Lower leg skin (tissue), 4 donors: Measurements from ENCODE around the gene GKAP1. TPM values are rescaled to one million over a fixed set of nuclear protein-coding genes. Genes with fewer than 3 reads are reported as not detected.

Source experiments
- DNase-seq, 2 donors: peaks; one replicate each; pipeline ENCODE4 v3.0.0-alpha.2; 2019; ENCODE audit warnings: low spot score in 2 of 2
- H3K4me3 ChIP-seq: fragments of 200-600 bp; sonication (generic); 2 replicates; pipeline ENCODE4 v1.5.1; 2017; ENCODE audit warnings: mild to moderate bottlenecking, low read depth; ENCODE audit not compliant: poor library complexity, severe bottlenecking
- CTCF ChIP-seq, 3 donors: fragments of 450-650 bp; IDR thresholded peaks; one replicate each; pipeline ENCODE4 v1.5.1; 2016; ENCODE audit warnings: antibody characterized with exemption in 3 of 3, mild to moderate bottlenecking in 3 of 3, moderate library complexity in 2 of 3
- POLR2A ChIP-seq, 2 donors: fragments of 450-650 bp; IDR thresholded peaks; one replicate each; pipeline ENCODE4 v1.6.1; 2016 to 2017; ENCODE audit warnings: antibody characterized with exemption in 2 of 2, mild to moderate bottlenecking in 1 of 2, moderate library complexity in 1 of 2
- WGBS, 2 donors: methylation state at CpG; one replicate each; pipeline ENCODE4 v1.1.5; 2018; 5-methylcytosine and 5-hydroxymethylcytosine counted together
- intact Hi-C: fragments of 100-400 bp; cut with DNase I; formaldehyde crosslinking; loops from one replicate; pipeline ENCODE4 v1.15.0; 2023; ENCODE audit warnings: low total_unique reads
- total RNA-seq, 4 donors: library from RNA; depleted of rRNA; stranded (reverse); fragments of >200 nt; gene quantifications; one replicate each; pipeline ENCODE4 v1.1.0, GENCODE V29; 2016

The GKAP1 gene
- total RNA-seq, 4 donors from 2014 or later, result 1.3 to 4.5 (median 2.6) TPM

DNA sequence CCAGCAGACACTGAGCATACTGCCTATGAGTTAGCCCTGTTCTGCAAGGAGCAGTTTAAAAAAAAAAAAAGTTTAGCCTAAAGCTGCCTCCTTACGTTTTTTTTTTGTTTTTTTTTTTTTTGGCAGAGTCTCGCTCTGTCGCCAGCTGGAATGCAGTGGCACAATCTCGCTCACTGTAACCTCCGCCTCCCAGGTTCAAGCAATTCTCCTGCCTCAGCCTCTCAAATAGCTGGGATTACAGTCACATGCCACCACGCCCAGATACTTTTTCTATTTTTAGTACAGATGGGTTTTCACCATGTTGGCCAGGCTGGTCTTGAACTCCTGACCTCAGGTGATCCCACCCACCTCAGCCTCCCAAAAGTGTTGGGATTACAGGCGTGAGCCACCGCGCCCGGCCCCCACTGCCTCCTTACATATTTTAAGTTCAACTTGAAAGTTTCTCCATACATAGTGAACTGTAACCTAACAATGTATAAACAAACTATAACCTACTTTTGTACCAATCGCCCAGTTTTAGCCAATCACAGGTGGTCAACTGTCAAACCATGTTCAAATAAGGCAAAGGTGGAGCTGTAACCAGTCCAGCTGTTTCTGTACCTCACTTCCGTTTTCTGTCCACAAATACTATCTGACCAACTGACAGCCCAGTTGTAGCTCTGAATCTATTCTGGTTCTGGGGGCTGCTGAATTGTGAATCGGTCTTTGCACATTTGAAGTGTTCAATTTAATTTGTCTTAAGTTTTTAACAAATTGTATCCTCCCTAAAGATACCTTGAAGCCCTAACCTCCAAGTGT, 17.1 kb downstream of the GKAP1 start:
- 75 to 78% methylated on average over 13 of the region's 13 CpGs for WGBS, 2 donors
- TF ChIP-seq POLR2A (IDR thresholded peaks at IDR 0.05), result no peak
- no peak for TF ChIP-seq CTCF (IDR thresholded peaks at IDR 0.05)
- intact Hi-C loops, result no loop called here
- H3K4me3 ChIP-seq, result no peak overlapping the region
- DNase-seq, result no peak

DNA sequence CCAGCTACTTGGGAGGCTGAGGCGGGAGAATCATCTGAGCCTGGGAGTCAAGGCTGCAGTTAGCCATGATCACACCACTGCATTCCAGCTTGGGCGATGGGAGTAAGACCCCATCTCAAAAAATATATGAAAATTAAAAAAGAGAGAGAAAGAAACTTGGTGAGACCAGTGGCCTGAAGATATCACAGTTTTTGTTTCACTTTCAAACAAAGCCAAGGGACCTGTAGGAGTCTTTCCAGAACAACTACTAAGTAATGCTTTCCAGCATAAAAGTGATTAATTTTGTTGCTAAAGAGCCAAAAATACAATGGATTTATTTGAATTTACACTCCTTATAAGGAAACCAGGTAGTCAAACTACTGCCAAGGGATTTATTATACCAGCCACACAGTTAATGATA, 23.5 kb downstream of the GKAP1 start:
- intact Hi-C loops, result no loop called here
- no peak for TF ChIP-seq CTCF (IDR thresholded peaks at IDR 0.05)
- no peak for TF ChIP-seq POLR2A (IDR thresholded peaks at IDR 0.05)
- WGBS, 2 donors, result 98 to 100% methylated on average over 2 of the region's 2 CpGs
- no peak for DNase-seq
- H3K4me3 ChIP-seq, result no peak overlapping the region

DNA sequence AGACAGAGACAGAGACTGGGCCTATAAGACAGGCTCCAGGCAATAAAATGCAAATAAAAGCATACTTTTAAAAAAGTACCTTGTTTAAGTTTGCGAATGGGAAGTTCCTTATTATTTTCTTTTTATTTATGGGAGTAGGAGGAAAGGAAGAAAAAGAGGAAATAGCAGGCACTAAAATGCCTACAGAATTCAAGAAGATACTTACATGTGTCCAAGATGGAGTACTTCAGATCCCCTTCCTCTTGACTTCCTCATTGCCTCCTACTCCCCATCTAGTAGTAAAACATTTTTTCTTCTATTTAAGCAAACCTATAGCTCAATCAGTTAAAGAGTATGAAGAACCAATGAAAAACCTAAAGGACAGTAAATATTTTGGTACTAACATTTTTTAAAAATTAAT, 24.8 kb downstream of the GKAP1 start:
- TF ChIP-seq CTCF (IDR thresholded peaks at IDR 0.05) (no peak), POLR2A (IDR thresholded peaks at IDR 0.05) (no peak)
- WGBS, 2 donors, result 87 to 89% methylated on average over 1 of the region's 1 CpG
- no peak overlapping the region for H3K4me3 ChIP-seq
- no peak for DNase-seq
- intact Hi-C loops, result no loop called here

DNA sequence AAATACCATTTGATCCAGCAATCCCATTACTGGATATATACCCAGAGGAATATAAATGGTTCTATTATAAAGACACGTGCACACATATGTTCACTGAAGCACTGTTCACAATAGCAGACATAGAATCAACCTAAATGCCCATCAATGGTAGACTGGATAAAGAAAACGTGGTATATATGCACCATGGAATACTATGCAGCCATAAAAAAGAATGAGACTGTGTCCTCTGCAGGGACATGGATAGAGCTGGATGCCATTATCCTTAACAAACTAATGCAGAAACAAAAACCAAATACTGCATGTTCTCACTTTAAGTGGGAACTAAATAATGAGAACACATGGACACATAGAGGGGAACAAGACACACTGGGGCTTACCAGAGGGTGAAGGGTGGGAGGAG, 39.4 kb downstream of the GKAP1 start:
- no peak for TF ChIP-seq POLR2A (IDR thresholded peaks at IDR 0.05)
- no peak for TF ChIP-seq CTCF (IDR thresholded peaks at IDR 0.05)
- H3K4me3 ChIP-seq, result no peak overlapping the region
- intact Hi-C loops, result no loop called here
- DNase-seq, result no peak
- WGBS, 2 donors, result 93 to 95% methylated on average over 2 of the region's 2 CpGs

GRCh38 chr9:83775932-83776331, 41.6 kb downstream of the GKAP1 start:
- WGBS, 2 donors, result 98 to 100% methylated on average over 2 of the region's 2 CpGs
- H3K4me3 ChIP-seq, result no peak overlapping the region
- intact Hi-C loops, result no loop called here
- TF ChIP-seq CTCF (IDR thresholded peaks at IDR 0.05), result no peak
- TF ChIP-seq POLR2A (IDR thresholded peaks at IDR 0.05), result no peak
- DNase-seq, result no peak

- TF ChIP-seq CTCF (IDR thresholded peaks at IDR 0.05) (no peak), POLR2A (IDR thresholded peaks at IDR 0.05) (no peak)
- intact Hi-C loops, result no loop called here
- WGBS, 2 donors, result 94 to 95% methylated on average over 6 of the region's 6 CpGs
- no peak for DNase-seq
- no peak overlapping the region for H3K4me3 ChIP-seq
Observed at GRCh38 chr9:83772860-83773259, 44.7 kb downstream of the GKAP1 start.
